Kidney epithelial cell (primary cell): ENCODE results near the gene RCAN3. TPM values are rescaled to one million over a fixed set of nuclear protein-coding genes. Genes with fewer than 3 reads are reported as not detected.

Experiments
- DNase-seq: peaks from one replicate; pipeline ENCODE4 v3.0.0-alpha.2; 2010; ENCODE audit warnings: low read depth
- H3K27me3 ChIP-seq: 2 replicates; pipeline ENCODE4 v1.6.0; 2011; ENCODE audit warnings: low read length; ENCODE audit not compliant: control insufficient read depth, insufficient read depth
- H3K36me3 ChIP-seq: 2 replicates; pipeline ENCODE4 v1.5.1; 2011; ENCODE audit warnings: low read length; ENCODE audit not compliant: control insufficient read depth, insufficient read depth
- H3K4me3 ChIP-seq: 2 replicates; pipeline ENCODE4 v1.5.1; 2011; ENCODE audit warnings: low read depth, mild to moderate bottlenecking, control low read depth, low read length
- total RNA-seq: library from RNA; depleted of rRNA; stranded (reverse); fragments of >200 nt; gene quantifications from 2 replicates; pipeline ENCODE4 v1.2.3, GENCODE V29; 2015
- TF ChIP-seq, protein P1 (sequence below): IDR thresholded peaks from 2 replicates; pipeline ENCODE4 v1.5.1; 2011; ENCODE audit warnings: mild to moderate bottlenecking, moderate library complexity, low read length, control low read depth, inconsistent platforms; ENCODE audit not compliant: insufficient read depth, poor library complexity, severe bottlenecking

The RCAN3 gene
- total RNA-seq, 1 donor from 2014 or later, result 24.4 TPM

DNA sequence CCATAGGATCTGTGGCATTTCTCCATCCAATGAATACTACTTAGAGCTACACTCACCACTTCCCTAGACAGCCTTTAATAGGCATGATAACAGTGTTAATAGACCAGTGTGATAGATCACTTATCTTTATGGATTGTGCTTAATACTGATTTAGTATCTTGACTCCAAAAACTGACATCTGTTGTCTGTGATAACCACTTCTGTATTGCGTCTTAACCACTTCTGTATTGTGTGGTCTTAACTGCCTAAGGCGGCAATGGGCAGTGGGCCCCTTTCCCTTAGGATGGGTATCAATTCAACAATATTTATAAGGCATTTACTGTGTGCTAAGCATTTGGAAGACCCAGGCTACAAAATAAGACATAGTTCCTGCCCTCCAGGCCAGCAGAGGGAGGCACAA, 32.0 kb upstream of the RCAN3 start:
- TF ChIP-seq, protein P1, sequence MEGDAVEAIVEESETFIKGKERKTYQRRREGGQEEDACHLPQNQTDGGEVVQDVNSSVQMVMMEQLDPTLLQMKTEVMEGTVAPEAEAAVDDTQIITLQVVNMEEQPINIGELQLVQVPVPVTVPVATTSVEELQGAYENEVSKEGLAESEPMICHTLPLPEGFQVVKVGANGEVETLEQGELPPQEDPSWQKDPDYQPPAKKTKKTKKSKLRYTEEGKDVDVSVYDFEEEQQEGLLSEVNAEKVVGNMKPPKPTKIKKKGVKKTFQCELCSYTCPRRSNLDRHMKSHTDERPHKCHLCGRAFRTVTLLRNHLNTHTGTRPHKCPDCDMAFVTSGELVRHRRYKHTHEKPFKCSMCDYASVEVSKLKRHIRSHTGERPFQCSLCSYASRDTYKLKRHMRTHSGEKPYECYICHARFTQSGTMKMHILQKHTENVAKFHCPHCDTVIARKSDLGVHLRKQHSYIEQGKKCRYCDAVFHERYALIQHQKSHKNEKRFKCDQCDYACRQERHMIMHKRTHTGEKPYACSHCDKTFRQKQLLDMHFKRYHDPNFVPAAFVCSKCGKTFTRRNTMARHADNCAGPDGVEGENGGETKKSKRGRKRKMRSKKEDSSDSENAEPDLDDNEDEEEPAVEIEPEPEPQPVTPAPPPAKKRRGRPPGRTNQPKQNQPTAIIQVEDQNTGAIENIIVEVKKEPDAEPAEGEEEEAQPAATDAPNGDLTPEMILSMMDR, result no peak

DNA sequence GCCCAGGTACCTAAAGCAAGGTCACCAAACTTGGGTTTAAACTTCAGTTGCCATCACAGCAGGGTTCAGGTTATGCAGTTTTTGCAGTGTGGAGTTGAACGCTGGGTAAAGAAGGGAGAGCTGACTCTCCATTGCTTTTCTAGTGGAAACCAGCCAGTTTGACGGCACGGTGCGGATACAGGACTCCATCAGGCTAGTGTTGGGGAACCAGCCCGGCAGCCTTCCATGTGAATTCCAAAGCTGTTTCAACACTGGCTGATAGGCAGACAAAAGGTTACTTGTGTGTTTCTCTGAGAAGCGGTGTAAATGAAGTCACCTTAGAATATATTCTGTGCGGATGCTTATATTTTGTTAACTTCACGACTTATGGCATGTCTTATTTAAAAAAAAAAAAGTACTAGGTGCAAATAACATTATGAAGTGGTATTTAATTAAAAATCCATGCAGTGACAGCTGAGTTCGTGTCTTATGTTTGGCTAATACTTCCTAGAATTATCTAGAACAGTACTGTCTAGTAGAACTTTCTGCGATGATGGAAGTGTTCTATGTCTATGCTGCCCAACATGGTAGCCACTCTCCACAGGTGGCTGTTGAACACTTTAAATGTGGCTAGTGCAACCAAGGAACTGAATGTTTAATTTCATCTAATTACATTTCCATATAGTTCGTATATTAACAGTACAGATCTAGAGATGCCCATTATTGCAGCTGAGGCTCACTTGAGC, 29.9 kb upstream of the RCAN3 start:
- TF ChIP-seq, protein P1, result no peak
- Histone ChIP-seq H3K27me3 (no peaks in the 10 kb centered on the region), H3K36me3 (no peaks in the 10 kb centered on the region), H3K4me3 (no peak overlapping the region)
- no peak for DNase-seq

More for the DNA sequence above, 32.0 kb upstream of the RCAN3 start:
- H3K27me3 ChIP-seq, result no peaks in the 10 kb centered on the region
- no peaks in the 10 kb centered on the region for H3K36me3 ChIP-seq
- DNase-seq, result no peak
- H3K4me3 ChIP-seq, result no peak overlapping the region

DNA sequence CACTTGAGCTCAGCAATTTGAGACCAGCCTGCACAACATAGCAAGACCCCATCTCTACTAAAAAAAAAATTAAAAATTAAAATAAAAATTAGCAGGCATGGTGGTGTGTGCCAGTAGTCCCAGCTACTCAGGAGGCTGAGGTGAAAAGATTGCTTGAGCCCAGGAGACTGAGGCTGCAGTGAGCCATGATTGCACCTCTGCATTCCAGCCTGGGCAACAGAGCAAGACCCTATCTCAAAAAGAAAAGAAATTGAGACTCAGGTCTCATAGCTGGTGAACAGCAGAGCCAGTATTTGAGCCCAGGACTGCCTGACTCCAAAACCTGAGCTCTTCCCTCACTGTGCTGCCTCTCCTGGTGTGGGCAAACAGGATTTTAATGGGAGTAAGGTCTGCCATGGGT, 28.4 kb upstream of the RCAN3 start:
- no peaks in the 10 kb centered on the region for H3K27me3 ChIP-seq
- H3K36me3 ChIP-seq, result no peaks in the 10 kb centered on the region
- no peak overlapping the region for H3K4me3 ChIP-seq
- no peak for DNase-seq
- TF ChIP-seq, protein P1, result no peak

DNA sequence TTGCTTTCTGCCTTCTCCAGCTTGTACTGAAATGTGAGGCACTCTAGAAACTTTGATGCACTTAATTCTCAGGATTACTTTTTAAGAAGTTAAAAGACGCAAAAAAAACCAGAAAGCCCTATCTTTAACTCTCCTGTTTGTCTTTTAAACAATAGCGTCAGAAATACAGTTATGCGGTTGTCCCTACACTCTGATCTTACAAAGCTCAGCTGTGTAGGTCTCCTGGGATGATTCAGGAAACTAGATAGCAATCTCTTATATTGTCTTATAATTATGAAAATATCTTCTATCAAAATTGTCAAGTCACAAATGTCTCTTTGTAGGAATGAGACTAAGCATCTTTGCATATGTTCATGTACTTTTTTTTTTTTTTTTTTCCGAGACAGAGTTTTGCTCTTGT, 26.9 kb upstream of the RCAN3 start:
- Histone ChIP-seq H3K4me3 (no peak overlapping the region), H3K36me3 (no peaks in the 10 kb centered on the region), H3K27me3 (no peaks in the 10 kb centered on the region)
- TF ChIP-seq, protein P1, result no peak
- no peak for DNase-seq

DNA sequence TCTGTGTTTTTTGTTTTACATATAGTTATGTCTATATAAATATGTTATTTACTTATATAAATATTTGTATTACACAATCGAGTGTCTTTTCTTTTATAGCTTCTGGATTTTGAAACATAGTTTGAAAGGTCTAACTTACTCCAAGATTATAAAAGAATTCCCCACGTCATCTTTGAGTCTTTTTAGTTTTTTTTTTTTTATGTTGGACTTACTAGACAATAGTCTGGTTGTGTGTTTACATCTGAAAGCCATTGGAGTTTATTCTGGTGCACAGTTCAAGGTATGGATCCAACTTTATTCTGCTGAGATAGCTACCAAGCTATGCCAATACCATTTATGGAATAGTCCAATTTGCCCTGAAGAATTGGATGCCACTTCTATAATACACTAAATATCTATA, 26.1 kb upstream of the RCAN3 start:
- Histone ChIP-seq H3K36me3 (no peaks in the 10 kb centered on the region), H3K27me3 (no peaks in the 10 kb centered on the region), H3K4me3 (no peak overlapping the region)
- no peak for DNase-seq
- TF ChIP-seq, protein P1, result no peak

DNA sequence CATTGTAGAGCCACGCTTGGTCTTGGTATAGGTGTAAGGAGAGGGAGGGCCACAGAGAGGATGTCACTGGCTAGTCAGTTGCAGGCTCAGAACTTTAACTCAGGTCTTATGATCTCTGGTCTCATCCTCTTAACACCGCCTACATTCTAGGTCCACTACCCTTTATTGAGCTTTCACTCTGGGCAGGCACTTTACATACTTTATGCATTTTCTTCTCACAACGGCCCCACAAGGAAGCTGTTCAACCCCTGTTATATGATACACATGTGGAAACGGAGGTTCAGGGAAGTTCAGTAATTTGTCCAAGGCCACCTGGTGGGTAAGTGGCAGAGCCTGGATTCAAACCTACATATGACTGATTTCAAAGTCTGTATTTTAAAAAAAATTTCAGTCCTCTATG, 25.3 kb upstream of the RCAN3 start:
- Histone ChIP-seq H3K27me3 (no peaks in the 10 kb centered on the region), H3K36me3 (no peaks in the 10 kb centered on the region), H3K4me3 (no peak overlapping the region)
- DNase-seq, result no peak
- TF ChIP-seq, protein P1, result no peak
